Transverse colon (tissue), 4 donors: ENCODE results near the gene LDLRAD1.

Experiments
- EP300 ChIP-seq: sonication (generic); formaldehyde crosslinking; IDR thresholded peaks from one replicate; pipeline ENCODE4 v1.6.1; 2017; ENCODE audit warnings: antibody characterized with exemption, low read depth
- POLR2A ChIP-seq: fragments of 450-650 bp; IDR thresholded peaks from one replicate; pipeline ENCODE4 v1.6.1; 2016; ENCODE audit warnings: antibody characterized with exemption, mild to moderate bottlenecking, moderate library complexity
- POLR2AphosphoS5 ChIP-seq, 3 donors: sonication (generic); formaldehyde crosslinking; IDR thresholded peaks; one replicate each; pipeline ENCODE4 v1.6.1; 2016; ENCODE audit warnings: antibody characterized with exemption in 3 of 3
- TF ChIP-seq, protein P1 (sequence below), 5 experiments: fragments of 200-600 bp in 3 of 5; fragments of 450-650 bp in 2 of 5; sonication (generic) in 3 of 5; IDR thresholded peaks; 1 replicate in 2 of 5; 2 replicates in 3 of 5; pipeline ENCODE4 v1.5.1; 2016 to 2017; ENCODE audit warnings: antibody characterized with exemption in 5 of 5, inconsistent platforms in 3 of 5, mild to moderate bottlenecking in 2 of 5, moderate library complexity in 1 of 5

DNA sequence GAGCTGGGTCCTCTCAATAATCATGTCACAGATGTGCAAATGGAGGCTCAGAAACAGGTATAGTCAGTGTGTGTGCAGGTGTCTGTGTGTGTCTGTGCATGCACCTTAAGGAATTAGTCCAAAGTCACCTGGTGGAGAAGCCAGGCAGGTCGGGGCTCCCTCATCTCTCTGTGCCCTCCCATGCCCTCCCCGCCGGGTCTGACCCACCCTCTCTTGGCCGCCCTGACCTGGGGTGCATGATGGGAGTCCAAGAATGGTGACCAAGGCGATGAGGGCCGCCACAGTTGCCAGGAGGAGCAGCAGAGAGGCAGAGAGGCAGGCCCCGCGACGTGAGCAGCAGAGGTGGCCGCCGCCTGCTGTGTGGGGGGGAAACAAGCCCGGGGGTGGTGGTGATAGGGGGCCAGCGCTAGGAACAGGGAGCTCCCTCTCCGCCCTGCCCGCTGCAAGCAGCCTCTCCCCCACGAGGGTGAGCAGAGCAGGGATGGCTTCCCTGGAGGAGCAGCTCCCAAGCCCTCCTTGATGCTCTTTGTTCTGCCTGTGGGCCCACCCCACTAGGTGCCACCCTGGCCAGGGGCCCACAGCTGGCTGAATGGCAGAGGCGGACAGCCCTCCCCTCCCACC is 3.9 kb downstream of the LDLRAD1 start:
- TF ChIP-seq POLR2AphosphoS5 (IDR thresholded peaks at IDR 0.05) (no peak), POLR2A (no peak), EP300 (no peak)
- TF ChIP-seq, protein P1, sequence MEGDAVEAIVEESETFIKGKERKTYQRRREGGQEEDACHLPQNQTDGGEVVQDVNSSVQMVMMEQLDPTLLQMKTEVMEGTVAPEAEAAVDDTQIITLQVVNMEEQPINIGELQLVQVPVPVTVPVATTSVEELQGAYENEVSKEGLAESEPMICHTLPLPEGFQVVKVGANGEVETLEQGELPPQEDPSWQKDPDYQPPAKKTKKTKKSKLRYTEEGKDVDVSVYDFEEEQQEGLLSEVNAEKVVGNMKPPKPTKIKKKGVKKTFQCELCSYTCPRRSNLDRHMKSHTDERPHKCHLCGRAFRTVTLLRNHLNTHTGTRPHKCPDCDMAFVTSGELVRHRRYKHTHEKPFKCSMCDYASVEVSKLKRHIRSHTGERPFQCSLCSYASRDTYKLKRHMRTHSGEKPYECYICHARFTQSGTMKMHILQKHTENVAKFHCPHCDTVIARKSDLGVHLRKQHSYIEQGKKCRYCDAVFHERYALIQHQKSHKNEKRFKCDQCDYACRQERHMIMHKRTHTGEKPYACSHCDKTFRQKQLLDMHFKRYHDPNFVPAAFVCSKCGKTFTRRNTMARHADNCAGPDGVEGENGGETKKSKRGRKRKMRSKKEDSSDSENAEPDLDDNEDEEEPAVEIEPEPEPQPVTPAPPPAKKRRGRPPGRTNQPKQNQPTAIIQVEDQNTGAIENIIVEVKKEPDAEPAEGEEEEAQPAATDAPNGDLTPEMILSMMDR (IDR thresholded peaks at IDR 0.05), result no peak
